ENCODE data around the gene GUCY1B1.

- TF ChIP-seq CTCF (IDR thresholded peaks at IDR 0.05) (no peak), POLR2A (IDR thresholded peaks at IDR 0.05) (no peak), EP300 (IDR thresholded peaks at IDR 0.05) (no peak)
Measured at GRCh38 chr4:155773196-155773800, 14.5 kb downstream of the GUCY1B1 start.
